Naive thymus-derived CD4-positive, alpha-beta T cell (primary cell): ENCODE data around the gene RLBP1. TPM values are rescaled to one million over a fixed set of nuclear protein-coding genes. Genes with fewer than 3 reads are reported as not detected.

Experiments used
- ATAC-seq: fragments of 150-1000 bp; cut with Tn5 transposase; 2 replicates; pipeline ENCODE4 v1.10.0; 2021; ENCODE audit warnings: mild to moderate bottlenecking, moderate library complexity
- CTCF ChIA-PET: fragments of 350-600 bp; sonication (Branson Sonifier 250); formaldehyde crosslinking; loops from one replicate; lab custom pipeline; 2021; ENCODE audit warnings: antibody characterized with exemption; lab: Charles Lee
- POLR2A ChIA-PET: fragments of 350-600 bp; sonication (Branson Sonifier 250); formaldehyde crosslinking; loops from one replicate; lab custom pipeline; 2021; ENCODE audit warnings: antibody characterized with exemption, inconsistent platforms; lab: Charles Lee
- DNase-seq, 9 donors: peaks; one replicate each; pipeline versions ENCODE4 v3.0.0 to v3.0.0-alpha.2; 2020 to 2022; ENCODE audit warnings: mixed read lengths in 1 of 9
- H3K27ac ChIP-seq: one replicate; pipeline ENCODE4 v1.7.0; 2013; ENCODE audit warnings: mild to moderate bottlenecking, low read depth, low read length, moderate library complexity
- H3K27me3 ChIP-seq, 2 donors: one replicate each; pipeline ENCODE4 v1.7.0; 2013; ENCODE audit warnings: low read length in 2 of 2, mild to moderate bottlenecking in 2 of 2, moderate library complexity in 2 of 2; ENCODE audit not compliant: control insufficient read depth in 2 of 2, insufficient read depth in 2 of 2
- H3K36me3 ChIP-seq, 3 experiments: 1 replicate in 2 of 3; 2 replicates in 1 of 3; pipeline ENCODE4 v1.7.0; 2013; ENCODE audit warnings: low read length in 3 of 3, mild to moderate bottlenecking in 3 of 3, moderate library complexity in 1 of 3; ENCODE audit not compliant: insufficient read depth in 3 of 3, control insufficient read depth in 2 of 3
- H3K4me1 ChIP-seq, 2 donors: one replicate each; pipeline ENCODE4 v1.7.0; 2013; ENCODE audit warnings: low read length in 2 of 2, mild to moderate bottlenecking in 2 of 2, moderate library complexity in 1 of 2; ENCODE audit not compliant: control insufficient read depth in 2 of 2, insufficient read depth in 2 of 2
- H3K4me3 ChIP-seq: 2 replicates; pipeline ENCODE4 v1.7.0; 2013; ENCODE audit warnings: mild to moderate bottlenecking, low read length
- H3K9me3 ChIP-seq, 3 experiments: 1 replicate in 2 of 3; 2 replicates in 1 of 3; pipeline ENCODE4 v1.7.0; 2013; ENCODE audit warnings: low read length in 3 of 3; ENCODE audit not compliant: control insufficient read depth in 2 of 3
- H3K27ac Mint-ChIP-seq, 9 donors: one replicate each; pipeline ENCODE4 v1.8.0; 2020 to 2022; ENCODE audit warnings: mixed read lengths in 9 of 9, mild to moderate bottlenecking in 8 of 9, moderate library complexity in 5 of 9, inconsistent platforms in 2 of 9
- H3K27me3 Mint-ChIP-seq, 5 donors: one replicate each; pipeline ENCODE4 v1.8.0; 2021 to 2022; ENCODE audit warnings: mixed read lengths in 5 of 5, mild to moderate bottlenecking in 1 of 5
- H3K36me3 Mint-ChIP-seq, 5 donors: one replicate each; pipeline ENCODE4 v1.8.0; 2020 to 2022; ENCODE audit warnings: mixed read lengths in 5 of 5, mild to moderate bottlenecking in 3 of 5, inconsistent platforms in 1 of 5
- H3K4me1 Mint-ChIP-seq, 7 donors: one replicate each; pipeline ENCODE4 v1.8.0; 2020 to 2022; ENCODE audit warnings: mixed read lengths in 7 of 7, mild to moderate bottlenecking in 3 of 7, inconsistent platforms in 1 of 7
- H3K4me3 Mint-ChIP-seq, 10 donors: one replicate each; pipeline ENCODE4 v1.8.0; 2020 to 2022; ENCODE audit warnings: mild to moderate bottlenecking in 10 of 10, mixed read lengths in 10 of 10, moderate library complexity in 6 of 10, inconsistent platforms in 2 of 10
- H3K9me3 Mint-ChIP-seq, 11 donors: one replicate each; pipeline ENCODE4 v1.8.0; 2020 to 2022; ENCODE audit warnings: mixed read lengths in 11 of 11, mild to moderate bottlenecking in 4 of 11, inconsistent platforms in 1 of 11, moderate library complexity in 1 of 11
- intact Hi-C, 2 donors: fragments of 100-400 bp; cut with micrococcal nuclease; formaldehyde crosslinking; loops; one replicate each; pipeline ENCODE4 v1.15.1; 2023
- polyA plus RNA-seq, 2 donors: library from polyadenylated mRNA; unstranded; fragments of 300-500 nt; fragmentation: Illumina TruSeq; gene quantifications; one replicate each; pipeline ENCODE4 v1.2.3, GENCODE V29; 2021
- total RNA-seq, 6 experiments: library from RNA in 5 of 6; stranded (reverse) in 5 of 6; gene quantifications; 1 replicate in 5 of 6; 2 replicates in 1 of 6; pipeline ENCODE4 v1.2.3 and lab custom pipeline; 2021 to 2026

The RLBP1 gene
- total and polyA plus RNA-seq, 7 experiments from 2014 or later: not detected

DNA sequence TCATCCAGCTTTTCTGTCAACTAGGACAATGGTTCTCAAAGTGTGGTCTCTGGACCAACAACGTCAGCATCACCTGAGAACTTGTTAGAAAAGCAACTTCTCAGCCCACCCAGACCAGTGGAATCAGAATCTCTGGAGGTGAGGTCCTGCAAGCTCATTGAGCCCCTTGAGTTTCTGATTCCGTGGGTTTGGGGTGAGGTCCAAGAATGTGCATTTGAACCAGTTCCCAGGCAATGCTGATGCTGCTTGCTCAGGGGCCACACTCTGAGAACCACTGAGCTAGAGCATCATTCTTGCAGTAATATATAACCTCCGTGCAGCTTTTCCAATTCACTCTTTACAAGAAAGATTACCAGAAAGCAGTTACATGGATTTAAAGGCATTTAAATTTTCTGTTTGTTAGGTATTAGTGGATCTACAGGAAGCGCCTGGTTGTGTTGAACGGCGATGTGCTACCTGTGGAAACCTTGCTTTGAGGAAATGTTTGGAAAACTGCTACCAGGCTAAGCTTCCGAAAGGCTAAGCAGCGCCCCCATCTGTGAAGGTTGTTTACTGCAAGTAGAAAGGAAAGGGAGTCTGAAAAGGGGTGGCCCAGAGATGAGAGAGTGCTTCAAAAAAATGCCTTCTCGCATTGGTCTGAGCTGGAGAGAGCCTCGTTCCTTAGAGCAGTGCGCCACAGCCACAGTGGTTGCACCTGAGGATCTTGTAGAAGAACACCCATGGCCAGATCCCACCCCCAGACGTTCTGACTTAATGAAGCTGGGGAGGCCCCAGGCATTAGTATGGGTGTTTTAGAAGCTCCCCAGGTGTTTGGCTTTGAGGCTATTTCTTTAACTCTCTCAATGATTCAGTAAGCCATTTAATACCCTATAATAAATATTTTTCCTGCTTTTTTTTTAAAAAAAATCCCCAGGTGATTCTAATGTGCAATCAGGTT is 50.0 kb downstream of the RLBP1 start:
- Histone ChIP-seq H3K27ac (no peak overlapping the region), H3K27me3 (no peaks in the 10 kb centered on the region), H3K36me3 (peaks cover 0 to 20% (median 0%) of the 10 kb centered on the region in 3 experiments), H3K4me3 (no peak overlapping the region), H3K9me3 (no peaks in the 10 kb centered on the region), H3K4me1 (no peaks in the 10 kb centered on the region)
- intact Hi-C loops: no loop called here
- peak in 4 of 9 donors; percentile 5 to 25 (median 10) for DNase-seq
- Mint-ChIP-seq H3K4me3 (no peak overlapping the region), H3K27ac (no peak overlapping the region), H3K4me1 (peaks cover 0 to 11% (median 4%) of the 10 kb centered on the region in 7 donors), H3K27me3 (no peaks in the 10 kb centered on the region), H3K36me3 (peaks cover 0 to 22% (median 5%) of the 10 kb centered on the region in 5 donors), H3K9me3 (no peaks in the 10 kb centered on the region)
- ChIA-PET CTCF (interaction anchor here (0.6 to 1.7 kb wide), 4 partner anchors 42 to 173 kb away, joined by 3 to 5 read pairs (median 4); no protein-coding TSS in a partner anchor), POLR2A (interaction anchor here (0.7 to 1.1 kb wide), 2 partner anchors 267 to 1381 kb away, joined by 3 read pairs; no protein-coding TSS in a partner anchor)
- ATAC-seq: peak; percentile 61

DNA sequence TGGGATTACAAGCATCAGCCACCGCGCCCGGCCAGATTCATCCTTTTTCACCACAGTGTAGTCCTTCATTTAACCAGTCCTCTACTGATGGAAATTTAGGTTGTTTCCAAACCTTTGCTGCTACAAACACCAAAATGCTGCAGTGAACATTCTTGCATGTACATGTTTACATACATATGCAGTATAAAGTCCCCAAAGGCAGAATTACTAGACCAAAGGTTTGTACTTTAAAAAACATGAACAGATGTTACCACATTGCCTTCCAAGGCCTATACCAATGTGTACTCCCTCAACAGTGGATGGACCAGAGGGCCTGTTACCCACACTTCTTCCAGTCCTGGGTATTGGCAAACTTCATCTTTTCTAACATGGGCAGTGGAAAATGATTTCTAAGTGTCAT is 51.0 kb downstream of the RLBP1 start:
- peaks cover 0 to 15% (median 4%) of the 10 kb centered on the region in 5 donors for H3K36me3 Mint-ChIP-seq
- ChIA-PET POLR2A (interaction anchor here (1.1 kb wide), 1 partner anchor 266 kb away, joined by 3 read pairs; no protein-coding TSS in a partner anchor), CTCF (interaction anchor here (1.3 kb wide), 1 partner anchor 136 kb away, joined by 4 read pairs; no protein-coding TSS in a partner anchor)
- DNase-seq (no peak), ATAC-seq (no peak)
- H3K4me3 Mint-ChIP-seq: no peak overlapping the region
- Histone ChIP-seq H3K36me3 (peaks cover 0 to 9% (median 0%) of the 10 kb centered on the region in 3 experiments), H3K9me3 (no peaks in the 10 kb centered on the region), H3K4me1 (no peaks in the 10 kb centered on the region), H3K27ac (no peak overlapping the region), H3K4me3 (no peak overlapping the region), H3K27me3 (no peaks in the 10 kb centered on the region)
- intact Hi-C loops: no loop called here
- H3K9me3 Mint-ChIP-seq: no peaks in the 10 kb centered on the region
- no peaks in the 10 kb centered on the region for H3K27me3 Mint-ChIP-seq
- H3K4me1 Mint-ChIP-seq: peaks cover 0 to 11% (median 4%) of the 10 kb centered on the region in 7 donors
- no peak overlapping the region for H3K27ac Mint-ChIP-seq

DNA sequence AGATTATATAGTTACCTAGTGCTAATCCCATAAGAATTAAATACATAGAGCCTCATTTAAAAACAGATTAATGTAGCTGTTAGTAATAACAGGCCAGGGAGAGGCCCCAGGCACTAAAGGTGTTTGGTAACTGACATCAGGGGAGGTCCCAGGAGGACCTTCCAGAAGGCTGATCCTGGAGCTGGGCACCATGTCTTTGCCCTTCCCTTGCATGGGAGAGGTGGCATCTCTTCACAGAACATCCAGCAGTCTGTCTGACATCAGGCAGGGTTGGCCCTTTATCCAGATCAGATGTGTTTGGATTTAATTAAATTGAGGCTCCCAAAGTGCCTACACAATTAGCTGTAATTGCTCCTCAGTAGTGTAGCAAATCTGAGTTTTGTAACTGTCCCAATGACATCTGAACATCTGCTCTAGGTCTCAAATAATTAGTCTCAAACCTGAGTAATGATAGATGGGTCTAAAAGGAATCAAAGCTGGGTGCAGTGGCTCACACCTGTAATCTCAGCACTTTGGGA is 53.0 kb downstream of the RLBP1 start:
- no peaks in the 10 kb centered on the region for H3K27me3 ChIP-seq
- intact Hi-C loops: no loop called here
- H3K27ac ChIP-seq: no peak overlapping the region
- no peaks in the 10 kb centered on the region for H3K4me1 ChIP-seq
- no peak for ATAC-seq
- no peaks in the 10 kb centered on the region for H3K27me3 Mint-ChIP-seq
- peaks cover 0 to 11% (median 4%) of the 10 kb centered on the region in 7 donors for H3K4me1 Mint-ChIP-seq
- peaks cover 0 to 3% (median 0%) of the 10 kb centered on the region in 3 experiments for H3K36me3 ChIP-seq
- H3K27ac Mint-ChIP-seq: peak overlapping the region in 1 of 9 donors; percentile 13
- H3K36me3 Mint-ChIP-seq: peaks cover 0 to 15% (median 4%) of the 10 kb centered on the region in 5 donors
- ChIA-PET CTCF (interaction anchor here (5.4 kb wide), 1 partner anchor 10 kb away, joined by 27 read pairs; no protein-coding TSS in a partner anchor), POLR2A (no interaction called here)
- H3K4me3 ChIP-seq: no peak overlapping the region
- H3K4me3 Mint-ChIP-seq: no peak overlapping the region
- H3K9me3 ChIP-seq: no peaks in the 10 kb centered on the region
- no peaks in the 10 kb centered on the region for H3K9me3 Mint-ChIP-seq
- DNase-seq: no peak

DNA sequence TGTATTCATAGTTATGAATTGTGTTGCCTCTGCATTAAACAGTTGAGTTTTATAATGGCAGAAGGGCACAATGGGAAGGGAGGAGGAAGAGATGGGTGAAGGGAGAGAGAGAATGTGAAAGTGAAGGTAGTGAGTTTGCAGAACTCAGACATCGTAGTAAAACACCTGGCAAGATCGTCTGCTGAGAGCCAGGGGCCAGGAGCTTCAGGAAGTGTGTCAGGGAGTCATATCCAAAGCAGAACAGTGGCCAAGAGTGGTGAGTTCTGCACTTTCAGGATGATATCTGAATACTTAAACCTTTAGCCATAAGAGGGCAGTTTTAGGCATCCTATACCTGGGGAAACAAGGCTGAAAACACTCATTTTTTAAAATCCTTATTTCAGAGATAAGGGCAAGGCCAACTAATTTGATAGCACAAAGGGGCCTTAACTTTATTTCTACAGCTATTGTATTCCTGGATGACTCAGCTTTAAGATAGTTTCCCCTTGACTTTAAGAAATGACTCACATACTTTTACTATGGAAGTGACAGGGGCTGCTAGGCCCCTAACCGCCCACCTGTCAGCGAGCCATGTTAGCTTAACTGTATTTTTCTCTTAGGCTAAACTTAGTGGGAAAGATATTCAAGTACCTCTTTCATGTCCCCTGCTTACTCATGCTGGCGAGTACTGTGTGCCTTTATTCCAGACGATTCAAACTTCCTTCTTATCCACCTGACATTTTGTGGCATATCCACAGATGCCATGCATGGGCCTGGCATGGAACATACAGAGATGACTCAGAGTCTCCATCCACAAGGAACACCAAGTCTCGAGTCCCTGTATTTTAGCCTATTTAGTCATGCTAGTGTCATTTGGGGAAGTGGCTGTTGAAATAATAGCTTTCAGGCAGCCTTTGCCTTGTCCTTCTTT is 53.9 kb downstream of the RLBP1 start:
- DNase-seq (peak in 1 of 9 donors; percentile 61), ATAC-seq (peak; percentile 24)
- Histone ChIP-seq H3K4me1 (no peaks in the 10 kb centered on the region), H3K9me3 (no peaks in the 10 kb centered on the region), H3K36me3 (peaks cover 0 to 11% (median 0%) of the 10 kb centered on the region in 3 experiments), H3K27ac (no peak overlapping the region), H3K27me3 (no peaks in the 10 kb centered on the region), H3K4me3 (no peak overlapping the region)
- POLR2A ChIA-PET: no interaction called here
- CTCF ChIA-PET: interaction anchor here (5.4 kb wide), 1 partner anchor 11 kb away, joined by 27 read pairs; no protein-coding TSS in a partner anchor
- intact Hi-C loops: no loop called here
- H3K4me3 Mint-ChIP-seq: peak overlapping the region in 1 of 10 donors; percentile 58
- no peaks in the 10 kb centered on the region for H3K27me3 Mint-ChIP-seq
- no peaks in the 10 kb centered on the region for H3K9me3 Mint-ChIP-seq
- peaks cover 0 to 18% (median 4%) of the 10 kb centered on the region in 5 donors for H3K36me3 Mint-ChIP-seq
- H3K27ac Mint-ChIP-seq: peak overlapping the region in 6 of 9 donors; percentile 40 to 79 (median 68)
- H3K4me1 Mint-ChIP-seq: peaks cover 0 to 11% (median 4%) of the 10 kb centered on the region in 7 donors

DNA sequence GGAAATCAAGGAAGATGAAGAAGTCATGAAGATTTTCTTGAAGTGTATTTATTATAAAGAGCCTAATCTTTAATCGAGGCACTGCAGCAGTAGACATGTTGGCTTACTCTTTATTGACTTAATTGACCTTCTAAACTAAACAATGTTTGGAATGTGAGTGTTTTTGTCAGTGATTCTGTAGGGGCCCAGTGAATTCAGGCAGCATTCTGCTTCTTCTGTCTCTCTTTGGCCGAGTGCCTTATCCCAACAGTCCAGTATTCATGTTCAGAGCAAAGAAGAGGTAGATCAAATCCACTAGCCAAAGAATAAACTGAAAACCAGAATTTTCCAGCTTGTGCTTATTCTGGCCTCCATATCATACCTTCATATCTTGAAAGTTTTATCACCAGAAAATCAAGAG is 55.7 kb downstream of the RLBP1 start:
- peaks cover 0 to 25% (median 4%) of the 10 kb centered on the region in 5 donors for H3K36me3 Mint-ChIP-seq
- no peak overlapping the region for H3K4me3 ChIP-seq
- ChIA-PET CTCF (interaction anchor here (0.6 to 5.4 kb wide), 3 partner anchors 13 to 104 kb away, joined by 3 to 27 read pairs (median 3); no protein-coding TSS in a partner anchor), POLR2A (no interaction called here)
- no peaks in the 10 kb centered on the region for H3K9me3 ChIP-seq
- peaks cover 0 to 11% (median 0%) of the 10 kb centered on the region in 3 experiments for H3K36me3 ChIP-seq
- no peaks in the 10 kb centered on the region for H3K27me3 Mint-ChIP-seq
- intact Hi-C loops: no loop called here
- no peak overlapping the region for H3K4me3 Mint-ChIP-seq
- ATAC-seq (no peak), DNase-seq (no peak)
- H3K9me3 Mint-ChIP-seq: no peaks in the 10 kb centered on the region
- H3K4me1 ChIP-seq: no peaks in the 10 kb centered on the region
- H3K27ac ChIP-seq: no peak overlapping the region
- H3K27me3 ChIP-seq: no peaks in the 10 kb centered on the region
- peaks cover 0 to 11% (median 4%) of the 10 kb centered on the region in 7 donors for H3K4me1 Mint-ChIP-seq
- H3K27ac Mint-ChIP-seq: peak overlapping the region in 1 of 9 donors; percentile 29
